ENCODE measurements around the gene NAV3.

Gene NAV3

GRCh38 chr12:78119351-78119918, 288.7 kb downstream of the NAV3 start:
- H3K4me3 ChIP-seq (replicated peaks; ENCODE audit: low read depth, low read length) = no peak overlapping the region
- DNase-seq (ENCODE audit: extremely low read depth, low read depth) = no peak

GRCh38 chr12:78120306-78120705, 289.6 kb downstream of the NAV3 start:
- DNase-seq (ENCODE audit: extremely low read depth, low read depth) = no peak
- TF ChIP-seq CTCF (IDR thresholded peaks at IDR 0.05; ENCODE audit: low read depth, low read length, missing control alignments) = no peak

More at GRCh38 chr12:78119351-78119918, 288.7 kb downstream of the NAV3 start:
- no peak for TF ChIP-seq CTCF (IDR thresholded peaks at IDR 0.05; ENCODE audit: low read depth, low read length, missing control alignments)

GRCh38 chr12:78120866-78121560, 290.3 kb downstream of the NAV3 start:
- no peak overlapping the region for H3K4me3 ChIP-seq (replicated peaks; ENCODE audit: low read depth, low read length)
- TF ChIP-seq CTCF (IDR thresholded peaks at IDR 0.05; ENCODE audit: low read depth, low read length, missing control alignments) = no peak
- DNase-seq (ENCODE audit: extremely low read depth, low read depth) = no peak

More at GRCh38 chr12:78120306-78120705, 289.6 kb downstream of the NAV3 start:
- no peak overlapping the region for H3K4me3 ChIP-seq (replicated peaks; ENCODE audit: low read depth, low read length)

- H3K4me3 ChIP-seq (replicated peaks; ENCODE audit: low read depth, low read length) = no peak overlapping the region
- DNase-seq (ENCODE audit: extremely low read depth, low read depth) = peak; percentile 6
- no peak for TF ChIP-seq CTCF (IDR thresholded peaks at IDR 0.05; ENCODE audit: low read depth, low read length, missing control alignments)
Observed at GRCh38 chr12:78121969-78122610, 291.4 kb downstream of the NAV3 start.

- no peak for DNase-seq (ENCODE audit: extremely low read depth, low read depth)
- no peak for TF ChIP-seq CTCF (IDR thresholded peaks at IDR 0.05; ENCODE audit: low read depth, low read length, missing control alignments)
- H3K4me3 ChIP-seq (replicated peaks; ENCODE audit: low read depth, low read length) = no peak overlapping the region
Observed at GRCh38 chr12:78128211-78128610, 297.5 kb downstream of the NAV3 start.

GRCh38 chr12:78143717-78144116, 313.0 kb downstream of the NAV3 start:
- no peak for TF ChIP-seq CTCF (IDR thresholded peaks at IDR 0.05; ENCODE audit: low read depth, low read length, missing control alignments)
- DNase-seq (ENCODE audit: extremely low read depth, low read depth) = no peak
- no peak overlapping the region for H3K4me3 ChIP-seq (replicated peaks; ENCODE audit: low read depth, low read length)
